H1 (cell line): ENCODE measurements around the gene MYLIP.

Experiments
- BACH1 ChIP-seq: IDR thresholded peaks from 2 replicates; pipeline ENCODE4 v1.6.1; 2012; ENCODE audit warnings: low read length, improper control_type of control experiment
- CTCF ChIP-seq, 3 experiments: IDR thresholded peaks; 1 replicate in 2 of 3; 2 replicates in 1 of 3; pipeline versions ENCODE4 v1.5.1 to v1.6.1; 2011; ENCODE audit warnings: low read length in 3 of 3, mild to moderate bottlenecking in 3 of 3, inconsistent platforms in 2 of 3, low read depth in 1 of 3, moderate library complexity in 1 of 3; ENCODE audit not compliant: insufficient read depth in 1 of 3; ENCODE audit errors: control extremely low read depth in 1 of 3
- POLR2A ChIP-seq, 2 experiments: IDR thresholded peaks; 1 replicate in 1 of 2; 2 replicates in 1 of 2; pipeline ENCODE4 v1.6.1; 2011; ENCODE audit warnings: low read depth in 2 of 2, low read length in 2 of 2, mild to moderate bottlenecking in 2 of 2; ENCODE audit errors: control extremely low read depth in 1 of 2
- SUZ12 ChIP-seq: fragments of 200-600 bp; sonication (generic); IDR thresholded peaks from 2 replicates; pipeline ENCODE4 v1.6.1; 2012; ENCODE audit warnings: mild to moderate bottlenecking, inconsistent platforms, low read length, moderate library complexity, mixed read lengths
- YY1 ChIP-seq: IDR thresholded peaks from 2 replicates; pipeline ENCODE4 v1.6.1; 2011; ENCODE audit warnings: low read depth, mild to moderate bottlenecking, low read length
- TF ChIP-seq, protein P1 (sequence below): IDR thresholded peaks from 2 replicates; pipeline ENCODE4 v1.6.1; 2012; ENCODE audit warnings: low read length, inconsistent platforms

- TF ChIP-seq BACH1, result no peak
- no peak for TF ChIP-seq CTCF (IDR thresholded peaks at IDR 0.05; ENCODE audit: control extremely low read depth in 1 of 3, insufficient read depth in 1 of 3, low read depth in 1 of 3, low read length in 3 of 3)
- no peak for TF ChIP-seq YY1
- no peak for TF ChIP-seq SUZ12
- TF ChIP-seq, protein P1, sequence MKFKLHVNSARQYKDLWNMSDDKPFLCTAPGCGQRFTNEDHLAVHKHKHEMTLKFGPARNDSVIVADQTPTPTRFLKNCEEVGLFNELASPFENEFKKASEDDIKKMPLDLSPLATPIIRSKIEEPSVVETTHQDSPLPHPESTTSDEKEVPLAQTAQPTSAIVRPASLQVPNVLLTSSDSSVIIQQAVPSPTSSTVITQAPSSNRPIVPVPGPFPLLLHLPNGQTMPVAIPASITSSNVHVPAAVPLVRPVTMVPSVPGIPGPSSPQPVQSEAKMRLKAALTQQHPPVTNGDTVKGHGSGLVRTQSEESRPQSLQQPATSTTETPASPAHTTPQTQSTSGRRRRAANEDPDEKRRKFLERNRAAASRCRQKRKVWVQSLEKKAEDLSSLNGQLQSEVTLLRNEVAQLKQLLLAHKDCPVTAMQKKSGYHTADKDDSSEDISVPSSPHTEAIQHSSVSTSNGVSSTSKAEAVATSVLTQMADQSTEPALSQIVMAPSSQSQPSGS, result no peak
- no peak for TF ChIP-seq POLR2A (IDR thresholded peaks at IDR 0.05; ENCODE audit: control extremely low read depth in 1 of 2, low read depth in 2 of 2, low read length in 2 of 2)
Measured at GRCh38 chr6:16171400-16171799, 42.5 kb downstream of the MYLIP start.
